DND-41 (cell line): ENCODE data around the gene SMLR1.

ENCODE experiments used
- EZH2 ChIP-seq: IDR thresholded peaks from 3 replicates; pipeline ENCODE4 v1.6.1; 2012; ENCODE audit warnings: borderline replicate concordance, low read depth, mild to moderate bottlenecking, moderate library complexity, low read length, inconsistent platforms; ENCODE audit not compliant: severe bottlenecking
- TF ChIP-seq, protein P1 (sequence below): IDR thresholded peaks from 2 replicates; pipeline ENCODE4 v1.5.1; 2012; ENCODE audit warnings: borderline replicate concordance, low read length, moderate library complexity, mild to moderate bottlenecking; ENCODE audit not compliant: poor library complexity, severe bottlenecking; ENCODE audit errors: extremely low read depth

DNA sequence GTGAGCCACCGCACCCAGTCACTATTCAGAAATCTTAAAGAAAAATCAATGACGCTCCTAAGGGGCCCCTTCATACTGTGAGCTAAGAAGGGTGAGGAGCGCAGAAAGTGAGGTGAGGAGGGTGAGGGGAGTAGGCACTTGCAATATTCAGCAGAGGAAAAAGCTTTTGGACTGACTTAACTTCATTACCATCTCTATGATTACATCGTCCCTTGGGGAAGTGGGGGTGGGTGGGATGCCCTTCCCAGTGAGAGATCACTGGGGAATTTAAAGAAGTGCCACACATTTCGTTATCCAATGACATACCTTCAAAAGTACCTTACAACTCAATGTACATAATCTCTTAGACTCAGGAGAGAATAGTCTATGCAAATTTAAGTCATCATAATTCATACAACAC, 46.5 kb downstream of the SMLR1 start:
- TF ChIP-seq, protein P1, sequence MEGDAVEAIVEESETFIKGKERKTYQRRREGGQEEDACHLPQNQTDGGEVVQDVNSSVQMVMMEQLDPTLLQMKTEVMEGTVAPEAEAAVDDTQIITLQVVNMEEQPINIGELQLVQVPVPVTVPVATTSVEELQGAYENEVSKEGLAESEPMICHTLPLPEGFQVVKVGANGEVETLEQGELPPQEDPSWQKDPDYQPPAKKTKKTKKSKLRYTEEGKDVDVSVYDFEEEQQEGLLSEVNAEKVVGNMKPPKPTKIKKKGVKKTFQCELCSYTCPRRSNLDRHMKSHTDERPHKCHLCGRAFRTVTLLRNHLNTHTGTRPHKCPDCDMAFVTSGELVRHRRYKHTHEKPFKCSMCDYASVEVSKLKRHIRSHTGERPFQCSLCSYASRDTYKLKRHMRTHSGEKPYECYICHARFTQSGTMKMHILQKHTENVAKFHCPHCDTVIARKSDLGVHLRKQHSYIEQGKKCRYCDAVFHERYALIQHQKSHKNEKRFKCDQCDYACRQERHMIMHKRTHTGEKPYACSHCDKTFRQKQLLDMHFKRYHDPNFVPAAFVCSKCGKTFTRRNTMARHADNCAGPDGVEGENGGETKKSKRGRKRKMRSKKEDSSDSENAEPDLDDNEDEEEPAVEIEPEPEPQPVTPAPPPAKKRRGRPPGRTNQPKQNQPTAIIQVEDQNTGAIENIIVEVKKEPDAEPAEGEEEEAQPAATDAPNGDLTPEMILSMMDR: no peak
- TF ChIP-seq EZH2: no peak
